Trophoblast cell (in vitro differentiated cells and primary cell): ENCODE data around the gene CYS1.

Experiments used
- DNase-seq, 2 donors: peaks; one replicate each; pipeline ENCODE4 v3.0.0-alpha.2; 2016
- H2AFZ ChIP-seq: 2 replicates; pipeline ENCODE4 v1.6.1; 2013; ENCODE audit warnings: low read length, moderate library complexity, mild to moderate bottlenecking; ENCODE audit not compliant: insufficient read depth, poor library complexity
- H2AK5ac ChIP-seq: 2 replicates; pipeline ENCODE4 v1.6.1; 2013; ENCODE audit warnings: mild to moderate bottlenecking, low read length
- H2BK120ac ChIP-seq: 2 replicates; pipeline ENCODE4 v1.6.1; 2013; ENCODE audit warnings: low read length, mild to moderate bottlenecking, moderate library complexity; ENCODE audit not compliant: insufficient read depth, poor library complexity
- H2BK12ac ChIP-seq: 2 replicates; pipeline ENCODE4 v1.6.1; 2013; ENCODE audit warnings: mild to moderate bottlenecking, low read length, moderate library complexity
- H2BK5ac ChIP-seq: 2 replicates; pipeline ENCODE4 v1.6.1; 2013; ENCODE audit warnings: low read length, low read depth, moderate library complexity, mild to moderate bottlenecking; ENCODE audit not compliant: poor library complexity
- H3K14ac ChIP-seq: 2 replicates; pipeline ENCODE4 v1.6.1; 2013; ENCODE audit warnings: mild to moderate bottlenecking, low read length
- H3K18ac ChIP-seq: 2 replicates; pipeline ENCODE4 v1.6.1; 2013; ENCODE audit warnings: mild to moderate bottlenecking, low read length
- H3K23ac ChIP-seq: 2 replicates; pipeline ENCODE4 v1.6.1; 2013; ENCODE audit warnings: low read length
- H3K27ac ChIP-seq: 2 replicates; pipeline ENCODE4 v1.5.1; 2013; ENCODE audit warnings: low read depth, mild to moderate bottlenecking, inconsistent platforms, low read length, moderate library complexity
- H3K27me3 ChIP-seq: 2 replicates; pipeline ENCODE4 v1.6.1; 2013; ENCODE audit warnings: inconsistent platforms, mild to moderate bottlenecking, low read length, moderate library complexity; ENCODE audit not compliant: insufficient read depth
- H3K36me3 ChIP-seq, 2 experiments: 1 replicate in 1 of 2; 2 replicates in 1 of 2; pipeline ENCODE4 v1.6.1; 2013; ENCODE audit warnings: low read length in 2 of 2, mild to moderate bottlenecking in 2 of 2, moderate library complexity in 1 of 2; ENCODE audit not compliant: insufficient read depth in 2 of 2, control insufficient read depth in 1 of 2
- H3K4ac ChIP-seq: 2 replicates; pipeline ENCODE4 v1.6.1; 2013; ENCODE audit warnings: low read depth, mild to moderate bottlenecking, low read length, moderate library complexity
- H3K4me1 ChIP-seq, 2 experiments: 1 replicate in 1 of 2; 2 replicates in 1 of 2; pipeline ENCODE4 v1.6.1; 2013; ENCODE audit warnings: low read length in 2 of 2, mild to moderate bottlenecking in 2 of 2, moderate library complexity in 1 of 2; ENCODE audit not compliant: insufficient read depth in 2 of 2, control insufficient read depth in 1 of 2
- H3K4me2 ChIP-seq: 2 replicates; pipeline ENCODE4 v1.6.1; 2013; ENCODE audit warnings: inconsistent platforms, mild to moderate bottlenecking, low read length, moderate library complexity
- H3K4me3 ChIP-seq: 2 replicates; pipeline ENCODE4 v1.5.1; 2013; ENCODE audit warnings: mild to moderate bottlenecking, low read depth, low read length, inconsistent platforms
- H3K79me1 ChIP-seq: one replicate; pipeline ENCODE4 v1.6.1; 2013; ENCODE audit warnings: low read length
- H3K79me2 ChIP-seq: 2 replicates; pipeline ENCODE4 v1.6.1; 2013; ENCODE audit warnings: low read length, mild to moderate bottlenecking; ENCODE audit not compliant: control insufficient read depth, insufficient read depth, poor library complexity
- H3K9ac ChIP-seq: 2 replicates; pipeline ENCODE4 v1.6.1; 2013; ENCODE audit warnings: mild to moderate bottlenecking, low read length
- H3K9me3 ChIP-seq: 2 replicates; pipeline ENCODE4 v1.6.1; 2013; ENCODE audit warnings: low read depth, mild to moderate bottlenecking, control low read depth, inconsistent platforms, low read length; ENCODE audit not compliant: insufficient read depth
- H4K12ac ChIP-seq: 2 replicates; pipeline ENCODE4 v1.6.1; 2013; ENCODE audit warnings: low read depth, mild to moderate bottlenecking, low read length, moderate library complexity
- H4K8ac ChIP-seq: 2 replicates; pipeline ENCODE4 v1.6.1; 2013; ENCODE audit warnings: low read depth, mild to moderate bottlenecking, low read length, moderate library complexity
- H4K91ac ChIP-seq: one replicate; pipeline ENCODE4 v1.6.1; 2013; ENCODE audit warnings: low read depth, mild to moderate bottlenecking, low read length, moderate library complexity
- WGBS: extraction: QIAGEN DNeasy Blood & Tissue Kit; methylation state at CpG from one replicate; pipeline ENCODE4 v1.1.7; 2013; ENCODE audit warnings: missing lambda C conversion rate; ENCODE audit not compliant: insufficient read length, insufficient coverage; ENCODE audit errors: extremely low coverage; 5-methylcytosine and 5-hydroxymethylcytosine counted together

The CYS1 gene

DNA sequence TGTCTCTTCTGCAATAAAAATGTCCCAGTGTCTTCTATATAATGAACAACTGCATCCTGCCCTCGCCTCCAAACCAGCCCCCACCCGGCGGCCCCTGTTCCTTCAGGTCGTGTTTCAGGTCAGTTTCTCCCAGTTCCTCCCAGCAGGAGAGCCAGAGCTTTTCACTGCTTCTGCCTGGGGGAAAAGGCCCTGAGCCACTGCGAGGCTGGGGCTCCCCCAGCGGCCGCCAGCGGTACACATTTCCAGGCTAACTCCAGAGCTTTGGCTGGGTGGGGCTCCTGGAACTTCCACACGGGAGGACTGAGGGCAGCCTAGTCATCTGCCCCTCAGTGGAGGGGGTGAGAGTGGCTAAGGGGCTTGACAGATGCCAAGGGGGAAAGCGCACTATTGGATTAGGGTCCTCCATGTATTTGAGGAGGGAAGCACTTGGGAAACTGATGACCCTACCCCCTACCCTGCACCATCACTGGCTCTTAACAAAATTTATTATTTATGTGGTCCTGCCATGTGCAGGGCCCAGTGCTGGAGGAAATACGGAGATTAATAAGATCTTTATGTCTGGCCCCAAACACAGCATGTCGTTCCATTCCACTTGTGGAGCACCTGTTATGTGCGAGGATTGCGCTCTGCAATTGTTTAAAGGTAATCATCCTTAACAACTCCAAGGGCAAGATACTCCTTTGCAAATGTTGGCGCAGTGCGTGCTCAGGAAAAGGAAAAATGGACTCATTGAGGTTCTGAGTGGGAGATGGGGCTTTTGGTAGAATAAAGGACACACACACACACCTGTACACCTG is 17.3 kb upstream of the CYS1 start:
- H3K9me3 ChIP-seq, result no peaks in the 10 kb centered on the region
- H4K91ac ChIP-seq, result no peak overlapping the region
- no peak overlapping the region for H3K4me3 ChIP-seq
- no peak overlapping the region for H3K23ac ChIP-seq
- H3K18ac ChIP-seq, result no peak overlapping the region
- no peak overlapping the region for H4K12ac ChIP-seq
- H4K8ac ChIP-seq, result no peak overlapping the region
- no peak overlapping the region for H2BK12ac ChIP-seq
- no peaks in the 10 kb centered on the region for H3K79me1 ChIP-seq
- H3K9ac ChIP-seq, result no peak overlapping the region
- no peak overlapping the region for H3K14ac ChIP-seq
- no peak overlapping the region for H2BK5ac ChIP-seq
- no peak overlapping the region for H2BK120ac ChIP-seq
- no peak overlapping the region for H3K4me2 ChIP-seq
- H3K4me1 ChIP-seq, result peaks cover 0 to 2% of the 10 kb centered on the region in 2 experiments
- H3K36me3 ChIP-seq, result no peaks in the 10 kb centered on the region
- no CpG with 5 or more reads among the region's 16 CpGs for WGBS
- no peak overlapping the region for H3K4ac ChIP-seq
- H3K27ac ChIP-seq, result no peak overlapping the region
- no peaks in the 10 kb centered on the region for H3K79me2 ChIP-seq
- H3K27me3 ChIP-seq, result no peaks in the 10 kb centered on the region
- H2AFZ ChIP-seq, result no peak overlapping the region
- H2AK5ac ChIP-seq, result no peak overlapping the region
- DNase-seq, result peak; percentile 69 to 82

GRCh38 chr2:10096641-10097040 is 16.4 kb upstream of the CYS1 start:
- Histone ChIP-seq H2BK12ac (no peak overlapping the region), H2AFZ (no peak overlapping the region), H3K9me3 (peaks cover under 1% of the 10 kb centered on the region), H3K9ac (no peak overlapping the region), H3K4me1 (peaks cover 0 to 2% of the 10 kb centered on the region in 2 experiments), H3K79me2 (no peaks in the 10 kb centered on the region), H3K27me3 (no peaks in the 10 kb centered on the region), H4K8ac (no peak overlapping the region), H4K12ac (no peak overlapping the region), H2BK5ac (no peak overlapping the region), H3K18ac (no peak overlapping the region), H3K4me3 (no peak overlapping the region), H2BK120ac (no peak overlapping the region), H3K14ac (no peak overlapping the region), H3K36me3 (no peaks in the 10 kb centered on the region), H3K23ac (no peak overlapping the region), H3K79me1 (no peaks in the 10 kb centered on the region), H4K91ac (no peak overlapping the region), H3K27ac (no peak overlapping the region), H3K4me2 (no peak overlapping the region), H3K4ac (no peak overlapping the region), H2AK5ac (no peak overlapping the region)
- no CpG with 5 or more reads among the region's 10 CpGs for WGBS
- no peak for DNase-seq

DNA sequence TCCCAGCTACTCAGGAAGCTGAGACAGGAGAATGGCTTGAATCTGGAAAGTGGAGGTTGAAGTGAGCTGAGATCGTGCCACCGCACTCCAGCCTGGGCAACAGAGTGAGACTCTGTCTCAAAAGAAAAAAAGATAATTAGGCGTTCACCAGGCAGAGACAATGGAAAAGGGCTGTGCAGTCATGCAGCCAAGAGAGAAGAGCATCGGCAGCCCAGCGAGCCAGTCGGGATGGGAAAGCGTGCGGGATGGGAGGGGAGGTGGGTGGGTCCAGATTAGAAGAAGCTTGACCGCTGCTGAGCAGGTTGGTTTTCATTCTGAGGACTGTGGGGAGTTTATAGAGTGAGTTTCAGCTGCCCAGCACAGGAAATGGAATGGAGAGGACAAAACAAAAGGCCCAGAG is 15.0 kb upstream of the CYS1 start:
- Histone ChIP-seq H4K91ac (no peak overlapping the region), H3K18ac (no peak overlapping the region), H3K79me2 (no peaks in the 10 kb centered on the region), H3K79me1 (no peaks in the 10 kb centered on the region), H3K4ac (no peak overlapping the region), H4K12ac (no peak overlapping the region), H2BK12ac (no peak overlapping the region), H3K4me1 (peaks cover 0 to 2% of the 10 kb centered on the region in 2 experiments), H3K36me3 (no peaks in the 10 kb centered on the region), H3K4me3 (no peak overlapping the region), H3K9ac (no peak overlapping the region), H4K8ac (no peak overlapping the region), H2AFZ (no peak overlapping the region), H2BK5ac (no peak overlapping the region), H3K27ac (no peak overlapping the region), H3K23ac (no peak overlapping the region), H2AK5ac (no peak overlapping the region), H2BK120ac (no peak overlapping the region), H3K9me3 (peaks cover 2% of the 10 kb centered on the region), H3K27me3 (no peaks in the 10 kb centered on the region), H3K4me2 (no peak overlapping the region), H3K14ac (no peak overlapping the region)
- no CpG with 5 or more reads among the region's 9 CpGs for WGBS
- DNase-seq, result no peak

DNA sequence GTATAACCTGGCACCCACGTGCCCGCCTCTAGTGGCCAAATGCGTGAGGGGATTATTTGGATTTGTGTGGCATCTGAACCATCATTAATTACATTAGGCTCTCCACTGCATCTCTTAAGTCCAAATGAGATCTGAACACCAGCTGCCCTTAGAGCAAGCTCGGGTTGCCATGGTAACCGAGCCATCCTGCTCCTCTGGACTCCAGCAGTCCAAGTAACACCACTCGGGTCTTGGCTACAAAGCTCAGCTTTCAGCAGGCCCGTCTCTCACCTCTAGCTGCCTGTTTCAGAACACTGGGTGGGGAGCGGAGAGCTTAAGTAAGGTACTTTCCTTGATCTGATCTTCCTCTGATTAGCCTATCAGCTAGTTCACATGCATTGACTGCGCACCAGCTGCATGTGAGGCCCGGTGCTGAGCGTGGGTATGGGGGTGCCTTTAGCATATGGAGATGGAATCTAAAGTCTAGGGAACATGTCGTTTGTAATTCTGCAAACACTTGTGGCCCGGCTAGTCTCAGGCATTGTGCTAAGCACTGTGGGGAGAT is 14.1 kb upstream of the CYS1 start:
- no peak overlapping the region for H2AFZ ChIP-seq
- whole genome bisulfite sequencing, result no CpG with 5 or more reads among the region's 13 CpGs
- H3K27me3 ChIP-seq, result no peaks in the 10 kb centered on the region
- H3K4me2 ChIP-seq, result no peak overlapping the region
- H3K36me3 ChIP-seq, result no peaks in the 10 kb centered on the region
- no peak overlapping the region for H2AK5ac ChIP-seq
- no peaks in the 10 kb centered on the region for H3K79me1 ChIP-seq
- no peak overlapping the region for H3K4ac ChIP-seq
- no peak overlapping the region for H4K8ac ChIP-seq
- no peak overlapping the region for H2BK12ac ChIP-seq
- no peak for DNase-seq
- H4K12ac ChIP-seq, result no peak overlapping the region
- H2BK120ac ChIP-seq, result no peak overlapping the region
- no peak overlapping the region for H3K14ac ChIP-seq
- no peak overlapping the region for H2BK5ac ChIP-seq
- peaks cover 2% of the 10 kb centered on the region for H3K9me3 ChIP-seq
- no peak overlapping the region for H4K91ac ChIP-seq
- H3K27ac ChIP-seq, result no peak overlapping the region
- no peak overlapping the region for H3K23ac ChIP-seq
- H3K4me3 ChIP-seq, result no peak overlapping the region
- H3K18ac ChIP-seq, result no peak overlapping the region
- H3K79me2 ChIP-seq, result no peaks in the 10 kb centered on the region
- peaks cover 0 to 2% of the 10 kb centered on the region in 2 experiments for H3K4me1 ChIP-seq
- H3K9ac ChIP-seq, result no peak overlapping the region
